A172 (cell line): ENCODE data around the gene CISD1. TPM values are rescaled to one million over a fixed set of nuclear protein-coding genes. Genes with fewer than 3 reads are reported as not detected.

Experiments
- DNase-seq: peaks from one replicate; pipeline ENCODE4 v3.0.0-alpha.2; 2015; ENCODE audit warnings: low spot score
- total RNA-seq: library from RNA; depleted of rRNA; stranded (reverse); fragments of >200 nt; shearing (Covaris generic); gene quantifications from 2 replicates; pipeline ENCODE4 v1.2.3, GENCODE V29; 2014; rRNA removed

The CISD1 gene
- total RNA-seq, 1 experiment from 2014 or later, result 71.3 TPM

DNA sequence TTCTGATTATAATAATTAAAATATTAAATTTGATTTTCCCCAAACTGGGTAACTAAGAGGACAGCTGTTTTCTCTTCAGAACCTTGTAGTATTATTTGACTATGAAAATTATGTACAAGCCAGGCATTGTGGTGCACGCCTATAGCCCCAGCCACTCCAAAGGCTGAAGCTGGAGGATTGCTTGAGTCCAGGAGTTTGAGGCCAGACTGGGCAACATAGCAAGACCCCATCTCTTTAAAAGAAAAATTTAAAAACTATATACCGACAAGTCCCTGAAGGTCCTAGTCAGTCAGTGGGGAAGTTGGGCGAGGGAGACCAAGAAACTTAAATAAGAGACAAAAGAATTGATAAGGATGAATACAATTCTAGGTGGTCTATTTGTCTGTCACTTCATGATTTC is 38.7 kb downstream of the CISD1 start:
- no peak for DNase-seq

DNA sequence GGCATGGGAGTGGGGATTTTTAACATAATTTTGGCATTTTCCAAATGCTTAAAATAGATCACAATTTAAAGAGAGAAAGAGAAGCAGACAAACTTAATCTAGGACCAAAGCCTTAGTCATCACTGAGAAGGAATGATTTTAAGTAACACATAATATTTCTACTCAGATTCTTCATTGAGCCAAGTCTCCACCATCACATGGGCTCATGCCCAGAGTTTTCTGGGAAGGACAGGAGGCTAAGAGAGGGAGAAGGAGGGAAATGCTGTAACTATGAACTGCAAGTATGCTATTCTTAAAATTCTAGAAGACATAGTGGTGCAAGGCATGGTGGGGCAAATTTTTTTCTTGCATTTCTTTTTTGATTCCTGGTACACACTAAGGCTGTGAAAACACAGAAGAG is 42.1 kb downstream of the CISD1 start:
- no peak for DNase-seq

DNA sequence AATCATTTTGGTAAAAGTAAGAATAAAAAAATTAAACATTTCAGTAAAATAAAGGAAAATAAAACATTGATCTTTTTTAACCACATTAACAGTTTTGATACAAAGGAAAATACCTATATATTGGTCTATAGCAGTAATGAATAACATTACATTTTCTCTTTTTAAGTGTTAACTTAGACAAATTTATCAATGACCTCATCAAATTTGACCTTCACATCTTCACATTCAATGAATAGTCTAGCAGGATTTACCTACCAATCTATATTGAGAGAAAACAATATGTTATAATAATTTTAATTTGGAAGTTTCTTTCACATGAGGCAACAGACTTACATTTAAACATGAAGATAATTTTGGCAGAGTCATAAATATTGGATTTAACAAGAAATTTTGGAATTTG is 47.9 kb downstream of the CISD1 start:
- DNase-seq, result no peak

DNA sequence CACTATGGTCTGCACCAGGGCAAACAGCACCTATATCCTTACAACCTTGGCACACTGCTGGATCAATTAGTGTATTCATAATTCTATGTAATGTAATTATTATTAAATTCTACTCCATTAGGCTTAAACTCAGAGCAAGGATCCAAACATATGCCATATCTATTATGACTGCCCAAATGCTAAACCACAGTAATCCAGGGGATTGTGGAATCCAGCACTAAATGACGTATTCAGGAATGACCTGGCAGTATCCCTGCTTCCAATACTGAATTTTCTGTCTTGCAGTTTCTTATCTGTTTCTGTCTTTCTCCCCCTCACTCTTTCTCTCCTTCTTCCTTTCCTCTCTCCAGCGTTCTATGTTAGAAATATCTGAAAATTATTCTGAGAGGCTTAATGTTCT is 49.4 kb downstream of the CISD1 start:
- DNase-seq, result no peak

DNA sequence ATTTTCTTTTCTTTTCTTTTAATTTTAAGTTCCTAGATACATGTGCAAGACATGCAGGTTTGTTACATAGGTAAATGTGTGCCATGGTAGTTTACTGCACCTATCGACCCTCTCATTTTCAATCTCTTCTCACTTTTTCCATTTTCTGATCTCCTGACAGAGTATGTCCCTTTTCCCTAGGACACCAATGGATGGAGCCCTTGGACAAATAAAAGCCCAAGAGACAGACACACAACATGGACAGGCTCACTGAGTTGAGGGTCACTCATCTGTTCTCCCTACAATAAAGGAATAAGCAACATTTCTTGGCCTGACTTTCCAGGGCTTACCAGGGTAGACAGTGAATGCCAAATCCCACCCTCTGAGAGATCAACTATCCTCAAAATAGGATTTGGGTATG is 50.6 kb downstream of the CISD1 start:
- DNase-seq, result no peak

DNA sequence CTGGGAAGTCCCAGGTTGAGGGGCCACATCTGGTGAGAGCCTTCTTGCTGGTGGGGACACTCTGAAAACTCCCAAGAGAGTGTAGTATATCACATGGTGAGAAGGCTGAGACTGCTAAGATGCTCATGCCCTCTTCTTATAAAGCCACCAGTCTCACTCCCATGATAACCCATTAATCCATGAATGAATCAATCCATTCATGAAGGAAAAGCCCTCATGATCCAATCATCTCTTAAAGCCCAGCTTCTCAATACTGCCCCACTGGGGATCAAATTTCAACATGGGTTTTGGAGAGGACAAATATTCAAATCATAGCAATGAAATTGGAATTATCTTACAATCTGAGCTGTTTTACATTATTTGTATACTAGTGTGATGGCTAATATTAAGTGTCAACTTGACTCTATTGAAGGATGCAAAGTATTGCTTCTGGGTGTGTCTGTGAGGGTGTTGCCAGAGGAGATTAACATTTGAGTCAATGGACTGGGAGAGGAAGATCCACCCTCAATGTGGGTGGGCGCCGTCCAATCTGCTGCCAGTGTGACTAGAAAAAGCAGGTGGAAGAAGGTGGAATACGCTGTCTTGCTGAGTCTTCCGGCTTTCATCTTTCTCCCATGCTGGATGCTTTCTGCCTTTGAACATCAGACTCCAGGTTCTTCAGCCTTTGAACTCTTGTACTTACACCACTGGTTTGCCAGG is 51.5 kb downstream of the CISD1 start:
- DNase-seq, result no peak

DNA sequence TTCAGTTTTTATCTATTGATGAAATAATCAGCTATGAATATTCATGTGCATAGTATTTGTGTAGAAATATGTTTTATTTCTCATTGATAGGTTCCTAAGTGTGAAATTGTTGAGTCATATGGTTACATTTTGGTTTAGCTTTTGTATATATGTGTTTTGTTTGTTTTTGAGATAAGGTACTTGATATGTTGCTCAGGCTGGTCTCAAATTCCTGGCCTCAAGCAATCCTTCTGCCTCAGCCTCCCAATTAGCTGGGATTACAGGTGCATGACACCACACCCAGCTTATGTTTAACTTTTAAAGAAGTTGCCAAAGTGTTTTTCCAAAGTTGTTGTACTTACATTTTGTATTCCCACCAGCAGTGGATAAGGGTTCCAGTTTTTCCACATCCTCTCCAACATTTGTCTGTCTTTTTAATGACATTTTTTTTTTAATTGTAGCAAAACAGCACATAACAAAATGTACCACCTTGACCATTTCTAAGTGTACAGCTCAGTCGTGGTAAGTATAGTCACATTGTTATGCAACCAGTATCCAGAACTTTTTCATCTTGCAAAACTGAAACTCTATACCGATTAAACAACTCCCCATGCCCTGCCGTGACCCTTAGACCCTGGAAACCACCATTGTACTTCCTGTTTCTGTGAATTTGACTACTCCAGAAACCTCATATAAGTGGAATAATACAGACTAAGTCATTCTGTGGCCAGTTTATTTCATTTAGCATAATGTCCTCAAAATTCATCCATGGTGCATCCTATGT is 53.3 kb downstream of the CISD1 start:
- DNase-seq, result no peak

DNA sequence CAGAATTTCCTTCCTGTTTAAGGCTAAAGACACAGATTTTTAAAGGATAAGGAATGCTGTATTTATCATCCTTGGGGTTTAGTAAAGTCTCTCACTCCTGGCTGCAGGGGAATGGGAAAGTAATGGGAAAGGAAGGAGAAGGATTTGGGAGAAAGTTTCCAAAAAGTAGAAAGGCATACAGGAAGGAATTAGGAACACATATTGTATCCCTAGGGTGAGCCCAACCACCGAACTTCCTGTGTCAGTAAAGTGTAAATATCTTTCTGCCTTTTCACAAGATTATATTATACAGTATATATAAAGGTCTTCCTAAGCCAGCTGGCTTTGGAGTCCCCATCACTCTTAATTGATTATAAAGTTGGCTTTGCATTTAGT is 53.9 kb downstream of the CISD1 start:
- no peak for DNase-seq

DNA sequence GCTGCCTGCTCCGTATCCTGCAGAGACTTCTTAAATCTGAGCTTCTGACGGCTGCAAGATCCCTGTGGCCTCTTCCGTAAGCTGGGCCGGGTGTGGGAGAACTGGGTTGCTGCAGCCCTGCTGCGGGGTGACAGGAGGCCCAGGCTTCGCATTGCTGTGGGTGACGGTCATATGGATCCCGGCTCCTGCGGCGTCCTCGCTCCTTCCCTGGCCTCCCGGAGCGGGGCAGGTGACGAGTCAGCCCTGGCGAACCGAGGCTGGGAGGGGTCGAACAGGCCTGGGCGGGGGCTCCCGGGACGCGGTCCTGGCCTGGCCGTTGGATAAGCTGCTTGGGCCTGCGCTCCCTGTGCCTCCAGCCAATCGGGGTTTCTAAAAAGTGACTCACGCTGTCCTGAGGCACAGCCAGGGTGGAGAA is 58.0 kb downstream of the CISD1 start:
- no peak for DNase-seq

DNA sequence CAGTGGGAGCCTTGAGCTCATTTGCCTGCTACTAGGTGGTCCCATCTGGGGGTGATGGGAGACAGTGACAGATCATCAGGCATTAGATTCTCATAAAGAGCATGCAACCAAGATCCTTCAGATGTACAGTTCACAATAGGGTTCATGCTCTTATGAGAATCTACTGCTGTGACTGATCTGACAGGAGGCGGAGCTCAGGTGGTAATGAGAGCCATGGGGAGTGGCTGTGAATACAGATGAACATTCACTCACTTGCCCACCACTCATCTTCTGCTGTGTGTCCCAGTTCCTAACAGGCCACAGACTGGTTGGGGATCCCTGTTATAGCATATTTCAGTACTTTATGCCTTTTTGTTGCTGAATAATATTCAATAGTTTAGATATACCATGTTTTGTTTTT is 59.3 kb downstream of the CISD1 start:
- no peak for DNase-seq

DNA sequence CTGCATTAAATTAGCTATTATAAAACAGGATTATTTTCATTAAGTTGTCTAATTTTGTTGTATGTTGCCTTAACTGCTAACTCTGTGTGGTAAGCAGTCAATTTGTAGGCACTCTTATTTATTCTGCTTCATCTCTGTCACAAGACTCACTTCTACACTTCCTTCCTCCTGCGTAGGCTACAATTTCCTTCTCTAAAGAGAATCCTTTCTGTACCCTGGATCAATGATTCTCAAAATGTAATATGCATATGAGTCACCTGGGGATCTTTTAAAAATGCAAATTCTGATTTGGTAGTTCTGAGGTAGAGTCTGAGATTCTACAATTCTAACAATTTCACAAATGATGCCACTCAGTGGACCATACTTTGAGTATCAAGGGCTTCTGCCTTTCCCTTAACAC is 61.5 kb downstream of the CISD1 start:
- DNase-seq, result no peak

DNA sequence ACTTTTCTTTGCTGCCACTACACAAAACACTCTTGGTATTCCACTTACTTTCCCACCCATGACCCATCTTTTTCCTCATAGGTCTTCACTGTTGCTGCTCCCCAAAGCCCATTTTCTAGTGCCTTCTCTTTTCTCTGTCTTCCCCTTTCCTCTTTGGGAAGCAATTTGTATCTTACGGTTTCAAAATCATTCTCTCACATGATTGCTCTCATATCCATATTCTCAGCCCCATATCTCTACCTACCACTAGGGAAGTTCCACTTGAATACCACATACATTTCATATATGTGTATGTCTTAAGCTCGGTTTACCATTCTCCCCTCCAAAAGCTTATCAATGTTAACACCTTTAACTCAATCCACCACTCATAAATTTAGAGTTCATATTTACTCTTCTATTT is 62.7 kb downstream of the CISD1 start:
- no peak for DNase-seq

DNA sequence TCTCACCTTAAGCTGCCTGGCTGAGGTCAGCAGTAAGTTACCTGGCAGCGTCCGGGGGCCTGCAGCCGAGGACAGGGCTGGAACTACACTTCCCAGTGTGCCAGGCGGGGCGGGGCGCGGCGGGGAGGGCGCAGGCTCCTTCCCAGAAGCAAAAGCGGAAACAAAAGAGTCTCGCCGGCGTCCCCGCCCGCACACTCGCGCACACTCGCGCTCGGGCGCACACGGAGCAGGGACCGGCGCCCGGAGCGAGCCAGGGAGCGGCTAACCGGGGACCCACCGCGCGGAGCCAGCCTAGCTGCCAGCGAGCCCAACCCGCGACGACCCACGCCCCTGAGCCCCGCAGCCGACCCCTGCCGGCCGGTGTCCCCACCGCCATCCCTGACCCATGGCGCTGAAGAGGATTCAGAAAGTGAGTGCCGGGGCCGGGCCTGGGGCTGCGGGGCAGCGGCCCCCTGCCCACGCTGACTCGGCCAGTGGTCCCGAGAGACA is 65.9 kb downstream of the CISD1 start, which contains the start of gene UBE2D1:
TSS of gene UBE2D1 (plus strand) at position 190 of the 489 bp plus-strand sequence. CDS start at position 386, 196 bp downstream.
- DNase-seq, result peak; percentile 64

DNA sequence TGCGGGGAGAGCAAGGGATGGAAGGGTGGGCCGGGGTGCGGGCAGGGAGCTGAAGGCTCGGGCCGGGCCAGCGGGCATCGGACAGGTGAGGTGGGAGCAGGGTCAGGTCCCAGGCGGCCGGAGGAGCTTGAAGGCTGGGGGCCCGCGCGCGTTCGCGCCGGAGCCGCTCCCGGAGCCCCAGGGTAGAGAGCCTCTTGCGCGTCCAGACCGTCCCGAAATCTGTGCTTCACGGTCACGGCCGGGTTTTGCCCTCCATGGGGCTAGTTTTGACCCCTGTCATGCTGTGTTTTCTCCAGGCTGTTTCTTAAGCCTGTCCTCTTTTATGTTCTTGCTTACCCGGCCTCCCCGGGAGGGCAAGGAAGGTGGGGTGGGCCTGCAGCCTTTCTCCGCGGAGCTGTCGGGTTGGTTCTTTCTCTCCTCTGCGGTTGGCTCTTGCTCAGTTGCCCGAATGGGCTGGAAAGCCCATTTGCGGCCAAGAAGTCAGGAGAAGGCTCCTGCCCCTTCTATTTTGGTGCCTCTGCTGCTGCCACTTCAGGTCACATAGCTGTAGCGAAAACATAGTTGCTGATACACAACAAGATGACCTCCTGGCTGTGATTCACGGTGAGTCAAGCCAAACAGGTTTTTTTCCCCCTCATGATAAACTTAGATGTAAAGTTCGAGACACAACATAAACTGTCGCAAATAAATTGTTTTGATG is 66.5 kb downstream of the CISD1 start:
- peak; percentile 49 for DNase-seq

DNA sequence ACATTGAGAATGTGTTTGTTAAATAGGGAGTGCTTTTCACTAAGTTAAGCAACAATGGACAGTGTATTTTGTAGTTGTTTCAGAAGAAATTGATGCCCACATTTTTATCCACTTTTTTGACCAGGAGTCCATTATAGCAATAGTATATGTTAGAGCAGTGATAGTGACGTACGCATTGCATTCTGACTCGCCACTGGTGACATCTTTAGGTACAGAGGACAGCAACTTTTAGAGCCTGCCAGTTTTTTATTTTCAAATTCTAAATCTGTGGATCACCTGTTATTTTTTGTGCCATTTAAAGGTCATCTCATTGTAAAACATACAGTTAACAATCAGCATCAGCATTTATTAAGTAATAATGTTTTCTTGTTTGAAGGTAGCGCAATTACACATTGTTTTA is 67.3 kb downstream of the CISD1 start:
- no peak for DNase-seq

Other genes with a start within 250 kb of the CISD1 start
- gene IPMK, start 1.3 kb upstream of the CISD1 start, total RNA-seq, result 5.4 and 8.1 TPM in 2 replicates
- 23.7 and 25.9 TPM in 2 replicates for gene UBE2D1, start 65.8 kb downstream of the CISD1 start, total RNA-seq
- gene TFAM, start 116.2 kb downstream of the CISD1 start, total RNA-seq, result 58.8 and 65.6 TPM in 2 replicates
- gene BICC1, start 243.7 kb downstream of the CISD1 start, total RNA-seq, result 1.3 and 2.3 TPM in 2 replicates